Stomach (tissue), 9 donors: ENCODE results near the gene RSPH3. TPM values are rescaled to one million over a fixed set of nuclear protein-coding genes. Genes with fewer than 3 reads are reported as not detected.

ENCODE experiments used
- DNase-seq, 2 donors: peaks; one replicate each; pipeline versions ENCODE4 v3.0.0 to v3.0.0-alpha.2; 2013 to 2019
- H3K27ac ChIP-seq, 5 donors: fragments of 200-600 bp in 4 of 5; sonication (generic) in 4 of 5; one replicate each; pipeline ENCODE4 v1.5.1; 2013 to 2019; ENCODE audit warnings: mild to moderate bottlenecking in 1 of 5, moderate library complexity in 1 of 5
- H3K27me3 ChIP-seq, 3 donors: fragments of 200-600 bp; sonication (generic); one replicate each; pipeline ENCODE4 v1.5.1; 2017 to 2019; ENCODE audit warnings: mixed run types in 1 of 3
- H3K36me3 ChIP-seq, 4 donors: fragments of 200-600 bp; sonication (generic); 1 replicate in 3 of 4; 2 replicates in 1 of 4; pipeline ENCODE4 v1.5.1; 2016 to 2019
- H3K4me1 ChIP-seq, 4 donors: fragments of 200-600 bp; sonication (generic); one replicate each; pipeline ENCODE4 v1.5.1; 2016 to 2019
- H3K4me3 ChIP-seq, 4 donors: fragments of 200-600 bp; sonication (generic) in 3 of 4; one replicate each; pipeline ENCODE4 v1.5.1; 2016 to 2019; ENCODE audit warnings: mild to moderate bottlenecking in 1 of 4
- H3K9me3 ChIP-seq, 4 donors: fragments of 200-600 bp; sonication (generic); one replicate each; pipeline ENCODE4 v1.5.1; 2016 to 2019
- CTCF ChIP-seq, 7 experiments: fragments of 450-650 bp in 4 of 7; fragments of 200-600 bp in 3 of 7; sonication (generic) in 3 of 7; IDR thresholded peaks; one replicate each; pipeline ENCODE4 v1.5.1; 2016 to 2019; ENCODE audit warnings: antibody characterized with exemption in 7 of 7, control low read depth in 2 of 7, mild to moderate bottlenecking in 1 of 7
- EP300 ChIP-seq: sonication (generic); formaldehyde crosslinking; IDR thresholded peaks from one replicate; pipeline ENCODE4 v1.6.1; 2017; ENCODE audit warnings: antibody characterized with exemption
- POLR2A ChIP-seq, 4 donors: fragments of 450-650 bp; IDR thresholded peaks; one replicate each; pipeline ENCODE4 v1.6.1; 2016; ENCODE audit warnings: antibody characterized with exemption in 4 of 4, control low read depth in 2 of 4, mild to moderate bottlenecking in 1 of 4, moderate library complexity in 1 of 4
- POLR2AphosphoS5 ChIP-seq, 3 donors: sonication (generic); formaldehyde crosslinking; IDR thresholded peaks; one replicate each; pipeline ENCODE4 v1.6.1; 2016; ENCODE audit warnings: antibody characterized with exemption in 3 of 3
- WGBS, 5 donors: extraction: QIAGEN DNeasy Blood & Tissue Kit in 3 of 5; methylation state at CpG; one replicate each; pipeline versions ENCODE4 v1.1.5 to v1.1.7; 2013 to 2018; 5-methylcytosine and 5-hydroxymethylcytosine counted together
- intact Hi-C: fragments of 100-400 bp; cut with DNase I; formaldehyde crosslinking; loops from one replicate; pipeline ENCODE4 v1.15.1; 2023; ENCODE audit warnings: low total_unique reads
- polyA plus RNA-seq, 3 donors: library from polyadenylated mRNA; stranded (reverse); fragments of 200-250 nt; gene quantifications; one replicate each; pipeline ENCODE4 v1.2.3, GENCODE V29; 2013
- total RNA-seq, 5 donors: library from RNA; depleted of rRNA; stranded (reverse); fragments of >200 nt; gene quantifications; one replicate each; pipeline versions ENCODE4 v1.1.0 to v1.2.3, GENCODE V29; 2014 to 2016
- donor health status: healthy with polysubstance abuse.
- donor health status: Bipolar disorder and iron deficiency.
- donor health status: healthy.

Gene RSPH3
- total and polyA plus RNA-seq, 8 donors, result 2.3 to 89.3 (median 5.9) TPM

- Histone ChIP-seq H3K4me3 (no peak overlapping the region), H3K27ac (no peak overlapping the region), H3K9me3 (peaks cover 0 to 19% (median 4%) of the 10 kb centered on the region in 4 donors), H3K4me1 (peaks cover 0 to 11% (median 0%) of the 10 kb centered on the region in 4 donors), H3K36me3 (peaks cover 0 to 41% (median 39%) of the 10 kb centered on the region in 4 donors), H3K27me3 (no peaks in the 10 kb centered on the region)
- peak in 1 of 2 donors; percentile 82 for DNase-seq
- 20 to 29% (median 26%) methylated on average over 4 of the region's 4 CpGs for WGBS, 5 donors
- intact Hi-C loops, result loop anchor here (5.0 kb wide), 1 partner anchor 270 kb away; no protein-coding TSS in a partner anchor
- TF ChIP-seq POLR2A (IDR thresholded peaks at IDR 0.05), result no peak
- peak in 5 of 7 experiments; percentile 10 to 60 (median 52) for TF ChIP-seq CTCF (IDR thresholded peaks at IDR 0.05)
Measured at GRCh38 chr6:158972241-158973233, 27.5 kb downstream of the RSPH3 start.

GRCh38 chr6:158970640-158971275 is 29.2 kb downstream of the RSPH3 start:
- TF ChIP-seq EP300 (no peak), CTCF (IDR thresholded peaks at IDR 0.05) (no peak), POLR2A (IDR thresholded peaks at IDR 0.05) (no peak), POLR2AphosphoS5 (IDR thresholded peaks at IDR 0.05) (peak in 1 of 3 donors; percentile 17)

GRCh38 chr6:158969148-158969547 is 30.9 kb downstream of the RSPH3 start:
- no peaks in the 10 kb centered on the region for H3K27me3 ChIP-seq
- peaks cover 0 to 9% (median 6%) of the 10 kb centered on the region in 4 donors for H3K36me3 ChIP-seq
- H3K4me3 ChIP-seq, result no peak overlapping the region
- intact Hi-C loops, result no loop called here
- no peak for DNase-seq
- no peak for TF ChIP-seq CTCF (IDR thresholded peaks at IDR 0.05)
- TF ChIP-seq POLR2AphosphoS5 (IDR thresholded peaks at IDR 0.05), result no peak
- no peak for TF ChIP-seq POLR2A (IDR thresholded peaks at IDR 0.05)
- TF ChIP-seq EP300, result no peak
- H3K27ac ChIP-seq, result no peak overlapping the region
- H3K9me3 ChIP-seq, result peaks cover 0 to 19% (median 5%) of the 10 kb centered on the region in 4 donors
- H3K4me1 ChIP-seq, result peaks cover 0 to 11% (median 0%) of the 10 kb centered on the region in 4 donors
- WGBS, 5 donors, result 91 to 100% (median 95%) methylated on average over 1 of the region's 1 CpG

More at GRCh38 chr6:158970640-158971275, 29.2 kb downstream of the RSPH3 start:
- peak overlapping the region in 3 of 5 donors; percentile 14 to 68 (median 28) for H3K27ac ChIP-seq
- no peak overlapping the region for H3K4me3 ChIP-seq
- peak; percentile 31 to 56 for DNase-seq
- no peaks in the 10 kb centered on the region for H3K27me3 ChIP-seq
- WGBS, 5 donors, result 44 to 60% (median 58%) methylated on average over 6 of the region's 6 CpGs
- peaks cover 0 to 23% (median 22%) of the 10 kb centered on the region in 4 donors for H3K36me3 ChIP-seq
- intact Hi-C loops, result loop anchor here (5.0 kb wide), 1 partner anchor 268 kb away; no protein-coding TSS in a partner anchor
- H3K4me1 ChIP-seq, result peaks cover 0 to 11% (median 0%) of the 10 kb centered on the region in 4 donors
- H3K9me3 ChIP-seq, result peaks cover 0 to 19% (median 5%) of the 10 kb centered on the region in 4 donors
